Measurements from ENCODE around the gene CEP170B. TPM values are rescaled to one million over a fixed set of nuclear protein-coding genes. Genes with fewer than 3 reads are reported as not detected.

Gene CEP170B
- total RNA-seq = 10 to 100 TPM; 10.1 to 14.8 (median 13.8) TPM

- intact Hi-C loops (cut with DNase I; ENCODE audit: low total_unique reads) = no loop called here
- Histone ChIP-seq H3K9me3 (no peaks in the 10 kb centered on the region), H3K4me1 (peaks cover 0 to 3% of the 10 kb centered on the region in 2 donors), H3K27ac (peak within 1 kb of the TSS; percentile 91 to 93), H3K36me3 (no peaks in the 10 kb centered on the region), H3K27me3 (no peaks in the 10 kb centered on the region), H3K4me3 (peak within 1 kb of the TSS; percentile 63 to 79 (median 75))
- TF ChIP-seq CTCF (IDR thresholded peaks at IDR 0.05) (no peak), POLR2AphosphoS5 (IDR thresholded peaks at IDR 0.05) (no peak)
- DNase-seq (ENCODE audit: low spot score in 2 of 2) = no peak
Observed at GRCh38 chr14:104865081-104865630, at the start of gene CEP170B. Gene CEP170B (plus strand): TSS chr14:104865268. CDS start chr14:104868451, 3,183 bp downstream.

GRCh38 chr14:104816616-104816884 is 48.5 kb upstream of the CEP170B start:
- H3K9me3 ChIP-seq = no peaks in the 10 kb centered on the region
- no peaks in the 10 kb centered on the region for H3K27me3 ChIP-seq
- intact Hi-C loops (cut with DNase I; ENCODE audit: low total_unique reads) = no loop called here
- peak in 1 of 2 donors; percentile 50 for DNase-seq (ENCODE audit: low spot score in 2 of 2)
- TF ChIP-seq POLR2AphosphoS5 (IDR thresholded peaks at IDR 0.05) (no peak), CTCF (IDR thresholded peaks at IDR 0.05) (no peak), POLR2A (IDR thresholded peaks at IDR 0.05) (no peak)
- H3K36me3 ChIP-seq = no peaks in the 10 kb centered on the region
- peak overlapping the region; percentile 92 to 94 for H3K27ac ChIP-seq
- H3K4me3 ChIP-seq = peak overlapping the region; percentile 82 to 89 (median 86)
- H3K4me1 ChIP-seq = peaks cover 0 to 8% of the 10 kb centered on the region in 2 donors

- Histone ChIP-seq H3K4me3 (no peak overlapping the region), H3K27ac (no peak overlapping the region), H3K9me3 (no peaks in the 10 kb centered on the region), H3K4me1 (peaks cover 0 to 8% of the 10 kb centered on the region in 2 donors), H3K36me3 (no peaks in the 10 kb centered on the region), H3K27me3 (no peaks in the 10 kb centered on the region)
- DNase-seq (ENCODE audit: low spot score in 2 of 2) = no peak
- TF ChIP-seq CTCF (IDR thresholded peaks at IDR 0.05) = no peak
- TF ChIP-seq POLR2AphosphoS5 (IDR thresholded peaks at IDR 0.05) = no peak
- no peak for TF ChIP-seq POLR2A (IDR thresholded peaks at IDR 0.05)
- intact Hi-C loops (cut with DNase I; ENCODE audit: low total_unique reads) = no loop called here
Observed at GRCh38 chr14:104817930-104818713, 46.9 kb upstream of the CEP170B start.

GRCh38 chr14:104818714-104819161 is 46.3 kb upstream of the CEP170B start:
- Histone ChIP-seq H3K36me3 (no peaks in the 10 kb centered on the region), H3K4me1 (peaks cover 0 to 8% of the 10 kb centered on the region in 2 donors), H3K27me3 (no peaks in the 10 kb centered on the region), H3K9me3 (no peaks in the 10 kb centered on the region), H3K27ac (no peak overlapping the region), H3K4me3 (no peak overlapping the region)
- intact Hi-C loops (cut with DNase I; ENCODE audit: low total_unique reads) = no loop called here
- TF ChIP-seq POLR2AphosphoS5 (IDR thresholded peaks at IDR 0.05) (no peak), CTCF (IDR thresholded peaks at IDR 0.05) (no peak), POLR2A (IDR thresholded peaks at IDR 0.05) (no peak)
- peak; percentile 16 to 44 for DNase-seq (ENCODE audit: low spot score in 2 of 2)

- intact Hi-C loops (cut with DNase I; ENCODE audit: low total_unique reads) = no loop called here
- H3K36me3 ChIP-seq = no peaks in the 10 kb centered on the region
- H3K4me3 ChIP-seq = no peak overlapping the region
- peaks cover 0 to 8% of the 10 kb centered on the region in 2 donors for H3K4me1 ChIP-seq
- peak; percentile 15 to 46 for DNase-seq (ENCODE audit: low spot score in 2 of 2)
- TF ChIP-seq POLR2AphosphoS5 (IDR thresholded peaks at IDR 0.05) (no peak), POLR2A (IDR thresholded peaks at IDR 0.05) (no peak), CTCF (IDR thresholded peaks at IDR 0.05) (no peak)
- H3K9me3 ChIP-seq = no peaks in the 10 kb centered on the region
- H3K27me3 ChIP-seq = no peaks in the 10 kb centered on the region
- no peak overlapping the region for H3K27ac ChIP-seq
Observed at GRCh38 chr14:104819361-104819781, 45.7 kb upstream of the CEP170B start.
